ENCODE data around the gene SORL1. TPM values are rescaled to one million over a fixed set of nuclear protein-coding genes. Genes with fewer than 3 reads are reported as not detected.

SORL1 gene
- total and polyA plus RNA-seq, 9 of the 15 experiments (the other 6 are each of a cell fraction or from before 2014, with no cell fraction given): 0.01 to 0.66 TPM; not detected in 7

DNA sequence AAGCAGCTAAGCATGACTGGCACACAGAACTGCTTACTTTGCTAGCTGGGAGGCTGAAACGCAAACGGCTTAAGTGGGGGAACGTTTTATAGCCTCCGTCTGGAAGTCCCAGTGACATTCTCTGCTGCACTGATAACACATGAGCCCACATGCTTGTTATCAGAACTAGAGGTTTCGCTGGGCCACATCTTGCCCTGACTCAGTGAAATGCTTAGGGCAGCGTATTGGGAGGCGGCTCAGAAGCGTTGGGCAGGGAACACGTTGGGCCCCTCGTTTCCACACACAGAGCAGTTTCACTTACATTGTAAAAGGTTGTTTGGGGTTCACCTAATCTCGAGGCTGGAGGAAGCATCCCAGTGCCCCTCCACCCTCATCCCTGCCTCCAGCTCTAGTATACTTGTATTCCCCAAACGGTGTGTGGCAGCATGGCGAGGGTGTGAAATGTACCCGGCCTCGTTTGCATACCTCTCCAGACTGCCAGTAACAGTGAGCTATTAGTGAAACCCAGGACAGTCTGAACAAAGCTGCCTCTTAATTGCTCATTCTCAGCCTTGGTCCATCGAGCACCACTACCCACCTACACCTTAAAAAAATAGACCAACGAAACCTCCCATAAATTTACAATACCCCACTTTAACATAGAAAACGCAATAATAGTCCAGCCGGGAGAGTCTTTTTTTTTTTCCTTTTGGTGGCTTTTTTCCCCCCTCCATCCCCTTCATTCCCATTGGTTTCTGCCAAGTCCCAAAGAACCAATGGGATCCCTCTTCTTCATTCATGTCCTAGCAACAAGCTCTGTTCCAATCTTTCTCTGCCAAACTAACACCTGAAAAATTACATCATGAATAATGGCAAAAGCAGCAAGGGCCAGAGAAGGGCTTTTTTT is 219.4 kb downstream of the SORL1 start:
- in situ Hi-C loops (cut with MboI) (no loop called here), intact Hi-C loops (cut with micrococcal nuclease) (no loop called here)
- Histone ChIP-seq H4K20me1 (replicated peaks; ENCODE audit: control insufficient read depth, insufficient read depth, low read length) (no peaks in the 10 kb centered on the region), H3K27ac (ENCODE audit: extremely low read depth, low read depth, low read length) (no peak overlapping the region), H3K4me1 (replicated peaks in 1 of 2; ENCODE audit: control insufficient read depth in 2 of 2, insufficient read depth in 2 of 2, low read length in 2 of 2) (no peaks in the 10 kb centered on the region; a peak in 1 of 5 replicates), H3K4me3 (no peak overlapping the region), H3K79me2 (ENCODE audit: control insufficient read depth, insufficient read depth, low read length) (no peaks in the 10 kb centered on the region), H2AFZ (ENCODE audit: low read depth, low read length) (no peak overlapping the region), H3K9me1 (ENCODE audit: control insufficient read depth, insufficient read depth, low read length) (no peaks in the 10 kb centered on the region), H3K27me3 (ENCODE audit: control insufficient read depth in 2 of 2, insufficient read depth in 2 of 2, low read length in 2 of 2) (no peaks in the 10 kb centered on the region), H3K9ac (ENCODE audit: insufficient read depth in 1 of 2, low read depth in 2 of 2, low read length in 2 of 2) (no peak overlapping the region), H3K9me3 (replicated peaks; ENCODE audit: control insufficient read depth, insufficient read depth, low read depth, low read length) (no peaks in the 10 kb centered on the region), H3K36me3 (ENCODE audit: control insufficient read depth, insufficient read depth, low read length) (no peaks in the 10 kb centered on the region), H3K4me2 (ENCODE audit: insufficient read depth, low read length) (no peak overlapping the region)
- ATAC-seq (no peak), FAIRE-seq (no peak), DNase-seq (ENCODE audit: extremely low read depth in 1 of 4, low spot score in 3 of 4) (no peak)
- BruUV-seq (replicated peaks): no TSS peak
- 0% methylated on average over 19 of the region's 19 CpGs for WGBS (ENCODE audit: insufficient coverage, low coverage, missing lambda C conversion rate)
- no peak for TF ChIP-seq CC2D1A (IDR thresholded peaks at IDR 0.05)
- no peak for TF ChIP-seq PRPF4 (IDR thresholded peaks at IDR 0.05; ENCODE audit: insufficient read depth, low read depth, low read length, poor library complexity, severe bottlenecking)
- no peak for TF ChIP-seq POLR3A (IDR thresholded peaks at IDR 0.05; ENCODE audit: borderline replicate concordance, extremely low read depth, insufficient read depth, insufficient read length)
- no peak for TF ChIP-seq PTRF (tag; IDR thresholded peaks at IDR 0.05)
- TF ChIP-seq, protein P1, sequence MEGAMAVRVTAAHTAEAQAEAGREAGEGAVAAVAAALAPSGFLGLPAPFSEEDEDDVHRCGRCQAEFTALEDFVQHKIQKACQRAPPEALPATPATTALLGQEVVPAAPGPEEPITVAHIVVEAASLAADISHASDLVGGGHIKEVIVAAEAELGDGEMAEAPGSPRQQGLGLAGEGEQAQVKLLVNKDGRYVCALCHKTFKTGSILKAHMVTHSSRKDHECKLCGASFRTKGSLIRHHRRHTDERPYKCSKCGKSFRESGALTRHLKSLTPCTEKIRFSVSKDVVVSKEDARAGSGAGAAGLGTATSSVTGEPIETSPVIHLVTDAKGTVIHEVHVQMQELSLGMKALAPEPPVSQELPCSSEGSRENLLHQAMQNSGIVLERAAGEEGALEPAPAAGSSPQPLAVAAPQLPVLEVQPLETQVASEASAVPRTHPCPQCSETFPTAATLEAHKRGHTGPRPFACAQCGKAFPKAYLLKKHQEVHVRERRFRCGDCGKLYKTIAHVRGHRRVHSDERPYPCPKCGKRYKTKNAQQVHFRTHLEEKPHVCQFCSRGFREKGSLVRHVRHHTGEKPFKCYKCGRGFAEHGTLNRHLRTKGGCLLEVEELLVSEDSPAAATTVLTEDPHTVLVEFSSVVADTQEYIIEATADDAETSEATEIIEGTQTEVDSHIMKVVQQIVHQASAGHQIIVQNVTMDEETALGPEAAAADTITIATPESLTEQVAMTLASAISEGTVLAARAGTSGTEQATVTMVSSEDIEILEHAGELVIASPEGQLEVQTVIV (CRISPR knock-in tag; IDR thresholded peaks at IDR 0.05; ENCODE audit: borderline replicate concordance): no peak
- POLR2A ChIA-PET: no interaction called here
- CTCF ChIA-PET (ENCODE audit: low intra/inter-chr PET ratio): no interaction called here
